PC-3 (cell line): ENCODE results near the gene SCARB1. TPM values are rescaled to one million over a fixed set of nuclear protein-coding genes. Genes with fewer than 3 reads are reported as not detected.

Source experiments
- ATAC-seq: fragments of 200-7000 bp; cut with Tn5 transposase; 2 replicates; pipeline ENCODE4 v1.9.1; 2020; ENCODE audit warnings: mild to moderate bottlenecking, moderate library complexity
- BruUV-seq: library from RNA; stranded (reverse); fragments of 400-500 nt; replicated peaks from 2 replicates; lab custom pipeline; 2021; lab: Mats Ljungman, UMichigan
- CTCF ChIA-PET: fragments of 300-600 bp; sonication (Branson Sonifier 250); formaldehyde crosslinking; loops from one replicate; lab custom pipeline; 2022; ENCODE audit warnings: antibody characterized with exemption; lab: Charles Lee
- POLR2A ChIA-PET: fragments of 300-600 bp; sonication (Branson Sonifier 250); formaldehyde crosslinking; loops from one replicate; lab custom pipeline; 2022; ENCODE audit warnings: antibody characterized with exemption; ENCODE audit not compliant: unreplicated experiment; lab: Charles Lee
- DNase-seq: peaks from one replicate; pipeline ENCODE4 v3.0.0-alpha.2; 2015
- H2AFZ ChIP-seq: fragments of 300-600 bp; sonication (generic); 2 replicates; pipeline ENCODE4 v1.6.0; 2016; ENCODE audit warnings: antibody characterized with exemption, low read length
- H3F3A ChIP-seq: fragments of 300-600 bp; sonication (generic); one replicate; pipeline ENCODE4 v1.6.0; 2017; ENCODE audit warnings: antibody characterized with exemption, low read length, control low read depth, mild to moderate bottlenecking; ENCODE audit not compliant: unreplicated experiment
- H3K27ac ChIP-seq: fragments of 300-600 bp; sonication (generic); 2 replicates; pipeline ENCODE4 v1.5.1; 2016; ENCODE audit warnings: mild to moderate bottlenecking, low read length
- H3K27me3 ChIP-seq: fragments of 300-600 bp; sonication (generic); 2 replicates; pipeline ENCODE4 v1.6.1; 2016; ENCODE audit warnings: low read length, mixed read lengths
- H3K36me3 ChIP-seq: fragments of 300-600 bp; sonication (generic); 2 replicates; pipeline ENCODE4 v1.6.1; 2016; ENCODE audit warnings: low read depth, mixed run types, low read length, mixed read lengths
- H3K4me1 ChIP-seq: fragments of 300-600 bp; sonication (generic); 2 replicates; pipeline ENCODE4 v1.5.1; 2016; ENCODE audit warnings: low read length; ENCODE audit not compliant: insufficient read depth
- H3K4me2 ChIP-seq: fragments of 300-600 bp; sonication (generic); 2 replicates; pipeline ENCODE4 v1.6.0; 2016; ENCODE audit warnings: low read length
- H3K4me3 ChIP-seq: fragments of 300-600 bp; sonication (generic); 2 replicates; pipeline ENCODE4 v1.5.1; 2016; ENCODE audit warnings: mild to moderate bottlenecking, low read length, mixed read lengths
- H3K79me2 ChIP-seq: fragments of 300-600 bp; sonication (generic); 2 replicates; pipeline ENCODE4 v1.6.1; 2017; ENCODE audit warnings: low read length, mixed read lengths
- H3K9ac ChIP-seq: fragments of 300-600 bp; sonication (generic); 2 replicates; pipeline ENCODE4 v1.6.0; 2016; ENCODE audit warnings: mild to moderate bottlenecking, low read length
- H3K9me2 ChIP-seq: fragments of 300-600 bp; sonication (generic); replicated peaks from 2 replicates; pipeline ENCODE4 v1.6.1; 2016; ENCODE audit warnings: mixed run types, low read length, mixed read lengths
- H3K9me3 ChIP-seq: fragments of 300-600 bp; sonication (generic); 2 replicates; pipeline ENCODE4 v1.6.1; 2016; ENCODE audit warnings: low read length, mixed read lengths
- H4K20me1 ChIP-seq: fragments of 300-600 bp; sonication (generic); 2 replicates; pipeline ENCODE4 v1.6.1; 2016; ENCODE audit warnings: low read length, mixed read lengths
- EZH2 ChIP-seq: fragments of 300-600 bp; sonication (generic); IDR thresholded peaks from one replicate; pipeline ENCODE4 v1.6.1; 2017; ENCODE audit warnings: antibody characterized with exemption, mild to moderate bottlenecking, low read length; ENCODE audit not compliant: unreplicated experiment
- EZH2phosphoT487 ChIP-seq: fragments of 300-600 bp; sonication (generic); IDR thresholded peaks from 2 replicates; pipeline ENCODE4 v1.6.1; 2018; ENCODE audit warnings: mild to moderate bottlenecking, antibody characterized with exemption, low read length, borderline replicate concordance
- intact Hi-C: fragments of 100-400 bp; cut with micrococcal nuclease; formaldehyde crosslinking; loops from 2 replicates; pipeline ENCODE4 v1.9.0; 2023
- total RNA-seq: library from RNA; depleted of rRNA; stranded (reverse); fragments of >200 nt; gene quantifications from 2 replicates; pipeline ENCODE4 v1.2.3, GENCODE V29; 2014
- TF ChIP-seq, protein P1 (sequence below): fragments of 300-600 bp; sonication (generic); conservative IDR thresholded peaks from 2 replicates; pipeline ENCODE4 v1.5.1; 2017; ENCODE audit warnings: antibody characterized with exemption, low read depth, mild to moderate bottlenecking, low read length

SCARB1 gene
- total RNA-seq, 1 experiment from 2014 or later = 79.1 TPM

GRCh38 chr12:124864326-124864752, 675 bp upstream of the SCARB1 start:
- no peaks in the 10 kb centered on the region for H3K9me2 ChIP-seq
- H3K9me3 ChIP-seq = no peaks in the 10 kb centered on the region
- H2AFZ ChIP-seq = peak overlapping the region; percentile 86
- H3K79me2 ChIP-seq = peaks cover 43% of the 10 kb centered on the region
- peak overlapping the region; percentile 88 for H3K9ac ChIP-seq
- intact Hi-C loops = loop anchor here (5.0 kb wide), 1 partner anchor 87 kb away; no protein-coding TSS in a partner anchor
- no peaks in the 10 kb centered on the region for H3F3A ChIP-seq
- peaks cover 11% of the 10 kb centered on the region; the same call in 1 of the 2 replicates for H4K20me1 ChIP-seq
- ChIA-PET CTCF (interaction anchor here (0.6 kb wide), 2 partner anchors 26 to 77 kb away, joined by 3 to 5 read pairs; no protein-coding TSS in a partner anchor), POLR2A (no interaction called here)
- H3K27ac ChIP-seq = peak overlapping the region; percentile 37
- DNase-seq = no peak
- no peak for ATAC-seq
- H3K4me3 ChIP-seq = peak overlapping the region; percentile 58
- TF ChIP-seq, protein P1, sequence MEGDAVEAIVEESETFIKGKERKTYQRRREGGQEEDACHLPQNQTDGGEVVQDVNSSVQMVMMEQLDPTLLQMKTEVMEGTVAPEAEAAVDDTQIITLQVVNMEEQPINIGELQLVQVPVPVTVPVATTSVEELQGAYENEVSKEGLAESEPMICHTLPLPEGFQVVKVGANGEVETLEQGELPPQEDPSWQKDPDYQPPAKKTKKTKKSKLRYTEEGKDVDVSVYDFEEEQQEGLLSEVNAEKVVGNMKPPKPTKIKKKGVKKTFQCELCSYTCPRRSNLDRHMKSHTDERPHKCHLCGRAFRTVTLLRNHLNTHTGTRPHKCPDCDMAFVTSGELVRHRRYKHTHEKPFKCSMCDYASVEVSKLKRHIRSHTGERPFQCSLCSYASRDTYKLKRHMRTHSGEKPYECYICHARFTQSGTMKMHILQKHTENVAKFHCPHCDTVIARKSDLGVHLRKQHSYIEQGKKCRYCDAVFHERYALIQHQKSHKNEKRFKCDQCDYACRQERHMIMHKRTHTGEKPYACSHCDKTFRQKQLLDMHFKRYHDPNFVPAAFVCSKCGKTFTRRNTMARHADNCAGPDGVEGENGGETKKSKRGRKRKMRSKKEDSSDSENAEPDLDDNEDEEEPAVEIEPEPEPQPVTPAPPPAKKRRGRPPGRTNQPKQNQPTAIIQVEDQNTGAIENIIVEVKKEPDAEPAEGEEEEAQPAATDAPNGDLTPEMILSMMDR = no peak
- TF ChIP-seq EZH2 (no peak), EZH2phosphoT487 (no peak)
- 0 out of 2 replicates have a peak, but pooled peaks cover 5% of the 10 kb centered on the region for H3K36me3 ChIP-seq
- no peaks in the 10 kb centered on the region for H3K27me3 ChIP-seq
- peaks cover 26% of the 10 kb centered on the region for H3K4me1 ChIP-seq
- BruUV-seq = TSS peak; percentile 89
- H3K4me2 ChIP-seq = peak overlapping the region; percentile 81

GRCh38 chr12:124862768-124863415, 772 bp downstream of the SCARB1 start:
- TF ChIP-seq EZH2 = no peak
- TF ChIP-seq, protein P1 = no peak
- TF ChIP-seq EZH2phosphoT487 = no peak
- Histone ChIP-seq H3K4me1 (peaks cover 26% of the 10 kb centered on the region), H3K36me3 (0 out of 2 replicates have a peak, but pooled peaks cover 5% of the 10 kb centered on the region), H3K4me3 (peak overlapping the region; percentile 92), H3F3A (no peaks in the 10 kb centered on the region), H3K9me3 (no peaks in the 10 kb centered on the region), H2AFZ (peak overlapping the region; percentile 86), H3K79me2 (peaks cover 52% of the 10 kb centered on the region), H3K4me2 (peak overlapping the region; percentile 94), H3K9ac (peak overlapping the region; percentile 88), H3K27ac (no peak overlapping the region), H3K27me3 (no peaks in the 10 kb centered on the region), H3K9me2 (no peaks in the 10 kb centered on the region), H4K20me1 (peaks cover 11% of the 10 kb centered on the region; the same call in 1 of the 2 replicates)
- DNase-seq (peak; percentile 47), ATAC-seq (peak; percentile 45)
- POLR2A ChIA-PET = interaction anchor here (0.6 kb wide), 1 partner anchor 26 kb away, joined by 7 read pairs; no protein-coding TSS in a partner anchor
- no TSS peak for BruUV-seq
- intact Hi-C loops = loop anchor here (1.0 to 5.0 kb wide), 3 partner anchors 25 to 86 kb away; no protein-coding TSS in a partner anchor
- CTCF ChIA-PET = interaction anchor here (0.9 kb wide), 1 partner anchor 44 kb away, joined by 3 read pairs; no protein-coding TSS in a partner anchor
